ENCODE data around the gene P3H3. TPM values are rescaled to one million over a fixed set of nuclear protein-coding genes. Genes with fewer than 3 reads are reported as not detected.
A peak's percentile ranks its signal among the peaks of the same experiment; 100 is the strongest.
"Not testable (repeated sequence)": the region's sequence is repeated elsewhere in the genome, so short reads cannot be mapped to it uniquely, and the experiment has no call there.

P3H3 gene
- total RNA-seq, 1 experiment from 2014 or later: 26.9 TPM

DNA sequence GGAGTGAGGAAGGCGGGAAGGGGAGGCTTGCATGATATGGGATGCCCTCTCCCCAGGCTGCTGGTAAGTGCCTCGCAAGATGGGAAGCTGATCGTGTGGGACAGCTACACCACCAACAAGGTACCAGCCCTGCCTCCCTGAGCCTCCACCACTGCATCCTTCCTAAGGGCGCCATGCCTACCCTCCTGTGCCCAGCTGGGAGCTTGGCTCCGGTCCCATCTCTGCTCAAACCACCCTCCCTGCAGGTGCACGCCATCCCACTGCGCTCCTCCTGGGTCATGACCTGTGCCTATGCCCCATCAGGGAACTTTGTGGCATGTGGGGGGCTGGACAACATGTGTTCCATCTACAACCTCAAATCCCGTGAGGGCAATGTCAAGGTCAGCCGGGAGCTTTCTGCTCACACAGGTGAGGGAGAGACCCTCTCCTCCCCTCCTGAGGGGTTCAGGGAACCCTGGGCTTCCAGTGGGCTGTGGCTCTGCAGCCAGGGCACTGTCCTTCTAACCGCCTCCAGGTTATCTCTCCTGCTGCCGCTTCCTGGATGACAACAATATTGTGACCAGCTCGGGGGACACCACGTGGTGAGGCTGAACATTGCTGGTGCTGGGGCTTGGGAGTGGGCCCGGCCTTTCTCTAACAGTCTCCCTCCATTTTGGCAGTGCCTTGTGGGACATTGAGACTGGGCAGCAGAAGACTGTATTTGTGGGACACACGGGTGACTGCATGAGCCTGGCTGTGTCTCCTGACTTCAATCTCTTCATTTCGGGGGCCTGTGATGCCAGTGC, 15.1 kb downstream of the P3H3 start:
- no peak for DNase-seq (ENCODE audit: low read depth)

DNA sequence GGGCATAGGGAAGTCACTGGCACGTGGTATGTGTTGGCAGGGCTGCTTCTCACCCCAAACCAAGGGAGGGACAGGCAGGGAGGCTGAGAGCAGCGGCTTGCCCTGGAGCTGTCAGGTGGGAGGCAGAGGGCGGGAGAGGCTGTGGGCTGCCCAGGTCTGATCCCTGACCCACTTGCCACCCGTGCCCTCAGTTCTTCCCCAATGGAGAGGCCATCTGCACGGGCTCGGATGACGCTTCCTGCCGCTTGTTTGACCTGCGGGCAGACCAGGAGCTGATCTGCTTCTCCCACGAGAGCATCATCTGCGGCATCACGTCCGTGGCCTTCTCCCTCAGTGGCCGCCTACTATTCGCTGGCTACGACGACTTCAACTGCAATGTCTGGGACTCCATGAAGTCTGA, 17.2 kb downstream of the P3H3 start:
- DNase-seq (ENCODE audit: low read depth): no peak

GRCh38 chr12:6846316-6846869, 18.2 kb downstream of the P3H3 start:
- DNase-seq (ENCODE audit: low read depth): no peak

GRCh38 chr12:6847676-6848075, 19.5 kb downstream of the P3H3 start:
- DNase-seq (ENCODE audit: low read depth): no peak

DNA sequence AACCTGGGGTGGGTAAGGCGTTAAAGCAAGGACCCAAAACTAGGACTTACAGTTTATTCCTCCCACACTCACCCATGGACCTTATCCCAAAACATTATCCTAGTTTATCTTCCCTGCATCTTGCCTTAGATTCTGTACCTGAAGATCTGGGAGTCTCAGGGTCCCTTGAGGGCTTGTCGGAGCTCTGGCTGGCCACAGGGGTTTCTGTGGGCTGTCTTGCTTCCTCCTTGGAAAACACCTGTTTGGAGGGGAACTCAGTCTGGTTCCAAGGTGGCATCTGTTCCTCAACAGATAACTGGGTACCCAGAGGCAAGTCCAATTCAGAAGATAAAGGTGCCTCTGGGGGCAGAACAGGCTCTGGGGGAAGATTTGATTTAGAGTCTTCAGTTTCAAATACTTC, 21.2 kb downstream of the P3H3 start:
- DNase-seq (ENCODE audit: low read depth): no peak

- DNase-seq (ENCODE audit: low read depth): no peak
These were observed 21.9 kb downstream of the P3H3 start for GRCh38 chr12:6849976-6850560.

- no peak for DNase-seq (ENCODE audit: low read depth)
These were observed 22.6 kb downstream of the P3H3 start for GRCh38 chr12:6850796-6851152.

- DNase-seq (ENCODE audit: low read depth): peak; percentile 99
These were observed 23.1 kb downstream of the P3H3 start, which contains the start of gene CDCA3 for GRCh38 chr12:6851153-6851920. Gene CDCA3 (minus strand): TSS chr12:6851286. CDS start chr12:6850952, 334 bp downstream.

DNA sequence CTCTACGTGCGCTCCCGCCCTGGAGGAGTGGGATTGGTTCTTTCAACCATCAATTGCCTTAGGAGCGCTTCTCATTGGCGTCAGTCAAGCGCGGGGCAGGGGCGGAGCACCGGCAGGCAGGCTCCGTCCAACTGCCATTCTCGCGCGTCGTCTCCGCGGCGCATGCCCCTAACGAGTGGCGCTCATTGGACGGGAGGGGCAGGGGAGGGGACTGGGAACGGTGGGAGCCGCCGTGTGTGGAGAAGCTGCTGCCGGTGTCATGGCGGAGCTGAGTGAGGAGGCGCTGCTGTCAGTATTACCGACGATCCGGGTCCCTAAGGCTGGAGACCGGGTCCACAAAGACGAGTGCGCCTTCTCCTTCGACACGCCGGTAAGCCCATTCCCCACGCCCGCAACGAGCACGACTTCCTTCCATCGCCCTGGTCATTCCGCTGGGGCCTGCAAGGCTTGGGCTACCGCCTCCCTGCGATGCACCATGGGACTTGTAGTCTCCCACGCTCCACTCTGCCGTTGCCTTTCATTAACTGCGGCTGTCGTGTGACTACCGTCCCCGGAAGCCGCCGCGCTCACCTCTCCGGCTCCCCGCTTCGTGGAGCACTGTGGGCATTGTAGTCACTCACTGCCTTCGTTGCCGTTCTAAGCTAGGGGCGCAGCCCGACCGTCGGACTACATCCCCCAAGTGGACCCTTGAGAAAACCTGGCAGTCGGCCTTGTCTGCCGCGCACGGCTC, 23.9 kb downstream of the P3H3 start, which contains the start of gene USP5:
TSS of gene USP5 (plus strand) at position 230 of the 730 bp plus-strand sequence. CDS start at position 260, 30 bp downstream.
- peak; percentile 99 for DNase-seq (ENCODE audit: low read depth)

GRCh38 chr12:6852651-6853354, 24.6 kb downstream of the P3H3 start:
- DNase-seq (ENCODE audit: low read depth): peak; percentile 67

- no peak for DNase-seq (ENCODE audit: low read depth)
These were observed 25.4 kb downstream of the P3H3 start for GRCh38 chr12:6853626-6854025.

DNA sequence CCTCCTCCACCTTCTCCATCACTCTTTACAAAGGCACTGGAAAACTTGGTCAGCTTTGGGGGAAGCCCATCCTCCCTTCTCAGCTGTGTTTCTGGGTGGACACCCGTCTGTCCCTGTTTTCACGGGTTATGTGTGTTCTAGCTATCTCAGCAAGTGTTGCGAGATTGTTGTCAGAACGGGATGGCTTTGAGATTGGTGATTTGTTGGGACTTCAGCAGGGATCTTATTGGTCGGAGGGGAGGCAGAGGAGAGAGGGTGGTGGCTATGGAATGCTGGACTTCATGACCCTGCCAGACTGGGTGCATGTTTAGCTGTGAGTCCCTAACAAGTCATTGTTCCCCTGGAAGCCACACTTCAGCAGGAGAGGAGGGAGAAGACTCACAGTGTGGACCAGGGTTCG, 25.8 kb downstream of the P3H3 start:
- no peak for DNase-seq (ENCODE audit: low read depth)

GRCh38 chr12:6855322-6855721, 27.1 kb downstream of the P3H3 start:
- DNase-seq (ENCODE audit: low read depth): no peak

DNA sequence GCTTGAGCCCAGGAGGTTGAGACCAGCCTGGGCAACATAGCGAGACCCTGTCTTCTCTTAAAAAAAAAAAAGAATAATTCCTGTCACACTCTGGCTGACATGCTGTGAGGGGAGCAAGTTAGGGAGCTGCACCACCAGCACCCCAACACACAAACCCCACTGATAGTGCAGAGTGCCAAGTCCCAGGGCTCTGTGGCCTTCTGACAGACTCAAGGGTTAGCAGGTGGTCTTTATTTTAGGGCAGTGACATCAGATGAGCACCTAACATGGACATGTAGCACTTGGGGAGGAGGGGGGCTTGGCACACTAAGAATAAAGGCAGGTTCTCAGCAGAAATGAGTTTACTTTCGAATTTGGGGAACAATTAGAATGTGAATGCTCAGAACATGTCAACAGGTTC, 30.6 kb downstream of the P3H3 start:
- DNase-seq (ENCODE audit: low read depth): no peak

DNA sequence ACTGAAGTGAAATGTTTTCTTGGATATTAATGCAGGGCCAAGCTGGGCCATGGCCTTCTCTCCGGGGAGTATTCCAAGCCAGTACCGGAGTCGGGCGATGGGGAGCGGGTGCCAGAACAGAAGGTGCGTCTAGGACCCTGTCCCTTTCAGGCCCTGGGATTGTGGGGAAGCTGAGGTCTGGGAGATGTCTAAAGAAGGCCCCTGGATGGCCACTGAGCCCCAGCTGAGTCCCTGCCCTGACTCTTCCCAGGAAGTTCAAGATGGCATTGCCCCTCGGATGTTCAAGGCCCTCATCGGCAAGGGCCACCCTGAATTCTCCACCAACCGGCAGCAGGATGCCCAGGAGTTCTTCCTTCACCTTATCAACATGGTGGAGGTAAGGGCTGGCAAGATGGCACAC, 31.9 kb downstream of the P3H3 start:
- no peak for DNase-seq (ENCODE audit: low read depth)

GRCh38 chr12:6860942-6861341, 32.7 kb downstream of the P3H3 start:
- DNase-seq (ENCODE audit: low read depth): no peak

DNA sequence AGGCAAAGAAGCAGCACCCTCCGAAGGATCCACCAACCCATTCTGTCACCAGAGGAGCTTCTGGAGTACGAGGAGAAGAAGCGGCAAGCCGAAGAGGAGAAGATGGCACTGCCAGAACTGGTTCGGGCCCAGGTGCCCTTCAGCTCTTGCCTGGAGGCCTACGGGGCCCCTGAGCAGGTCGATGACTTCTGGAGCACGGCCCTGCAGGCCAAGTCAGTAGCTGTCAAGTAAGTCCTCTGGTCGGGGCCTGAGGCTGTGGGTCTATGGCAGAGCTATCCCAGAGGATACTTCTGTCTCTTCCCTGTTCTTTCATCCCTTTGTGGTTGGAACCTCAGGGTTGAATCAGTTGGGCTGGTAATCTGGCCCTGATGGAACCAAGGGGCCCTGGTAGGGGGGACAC, 33.2 kb downstream of the P3H3 start:
- no peak for DNase-seq (ENCODE audit: low read depth)

DNA sequence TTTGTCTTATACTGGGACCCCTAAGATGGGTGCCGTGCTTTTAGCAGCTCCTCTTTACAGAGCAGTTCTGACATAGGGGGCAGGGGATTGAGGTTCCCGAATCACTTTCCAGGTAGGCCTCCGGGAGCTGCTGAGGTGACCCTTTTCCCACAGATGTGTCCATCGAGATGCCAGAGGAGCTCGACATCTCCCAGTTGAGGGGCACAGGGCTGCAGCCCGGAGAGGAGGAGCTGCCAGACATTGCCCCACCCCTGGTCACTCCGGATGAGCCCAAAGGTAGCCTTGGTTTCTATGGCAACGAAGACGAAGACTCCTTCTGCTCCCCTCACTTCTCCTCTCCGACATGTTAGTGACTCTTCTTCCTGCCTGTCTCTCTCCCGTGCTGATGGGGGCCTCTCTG, 34.8 kb downstream of the P3H3 start:
- DNase-seq (ENCODE audit: low read depth): no peak

- no peak for DNase-seq (ENCODE audit: low read depth)
These were observed 35.5 kb downstream of the P3H3 start for GRCh38 chr12:6863586-6864321.

GRCh38 chr12:6865307-6865706, 37.1 kb downstream of the P3H3 start:
- DNase-seq (ENCODE audit: low read depth): not testable (repeated sequence)
